ENCODE results near the gene FBXO24. TPM values are rescaled to one million over a fixed set of nuclear protein-coding genes. Genes with fewer than 3 reads are reported as not detected.

The FBXO24 gene
- total RNA-seq, 2 experiments from 2014 or later: 0.16 to 1.7 TPM

DNA sequence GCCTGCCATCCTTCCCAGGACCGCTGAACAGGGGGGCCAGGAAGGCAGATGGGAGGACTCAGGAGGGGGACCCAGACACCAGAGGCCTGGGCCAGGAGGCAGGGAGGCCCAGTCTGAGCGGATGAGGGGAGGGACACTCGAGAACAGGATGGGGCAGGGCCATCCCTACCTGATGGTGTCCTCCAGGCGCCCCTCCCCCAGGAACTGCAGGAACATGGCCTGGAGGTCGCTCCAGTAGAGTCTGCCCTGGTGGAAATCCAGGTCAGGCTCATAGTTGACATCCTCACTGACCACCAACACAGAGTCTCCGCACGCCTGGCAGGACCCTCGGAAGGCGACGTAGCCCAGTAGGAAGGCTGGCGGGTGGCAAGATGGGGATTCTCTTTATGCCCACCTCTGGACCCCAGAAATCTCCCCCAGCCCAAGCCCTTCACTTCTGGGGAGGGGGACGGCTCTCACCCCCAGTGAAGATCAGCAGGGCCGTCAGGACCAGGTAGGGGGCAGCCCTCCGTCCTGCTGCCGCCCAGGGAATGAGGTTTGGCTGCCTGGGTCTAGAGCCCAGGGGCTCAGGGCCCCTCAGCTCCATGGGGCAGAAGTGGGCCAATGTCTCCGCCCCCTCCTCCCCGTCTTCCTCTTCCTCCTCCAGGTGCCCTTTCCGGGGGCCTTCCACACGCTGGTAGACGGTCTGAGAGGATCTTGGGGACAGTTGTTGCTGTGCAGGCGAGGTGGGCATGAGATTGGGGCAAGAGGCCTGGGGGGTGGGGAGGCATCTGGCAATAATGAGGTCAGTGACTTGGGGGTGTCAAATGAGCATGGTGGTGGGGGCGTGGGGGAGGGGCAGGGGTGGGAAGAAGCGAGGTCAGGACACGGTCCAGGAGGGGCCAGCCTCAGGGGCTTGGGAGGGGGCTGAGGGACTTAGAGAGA is 54.7 kb downstream of the FBXO24 start:
- POLR2A ChIA-PET: no interaction called here

DNA sequence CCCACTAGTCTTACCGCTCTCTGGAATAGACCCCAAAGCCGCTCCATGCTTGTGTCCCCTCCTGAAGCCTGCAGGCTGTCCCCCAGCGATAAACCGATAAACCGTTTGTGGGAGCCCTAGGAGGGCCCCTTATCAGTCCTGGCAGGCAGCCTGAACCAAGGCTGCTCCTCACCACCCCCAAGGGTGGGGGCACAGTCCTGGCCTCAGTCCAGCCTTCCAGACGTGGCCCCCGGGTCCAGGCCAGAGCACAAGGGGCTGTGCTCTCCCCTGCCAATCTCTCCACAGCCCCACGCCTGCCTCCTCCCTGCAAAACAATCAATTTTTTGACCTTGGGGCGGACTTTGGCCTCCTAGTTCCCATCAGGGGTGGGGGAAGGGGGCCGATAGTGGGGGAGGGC is 55.3 kb downstream of the FBXO24 start, which contains the start of gene TFR2:
TFR2 (minus strand) TSS at position 90 of the 397 bp plus-strand sequence; CDS start at position 47, 43 bp downstream.
- Histone ChIP-seq H3K4me1 (ENCODE audit: insufficient read depth, low read length, poor library complexity, severe bottlenecking) (peaks cover 13% of the 10 kb centered on the region), H3K36me3 (ENCODE audit: insufficient read depth, low read length) (no peaks in the 10 kb centered on the region), H3K9me2 (ENCODE audit: insufficient read depth, low read length) (no peaks in the 10 kb centered on the region), H3K27ac (ENCODE audit: low read depth, low read length, poor library complexity, severe bottlenecking) (no peak within 1 kb of the TSS), H2AFZ (ENCODE audit: low read length) (no peak within 1 kb of the TSS), H3K9me3 (ENCODE audit: low read length) (no peaks in the 10 kb centered on the region), H3K4me3 (ENCODE audit: low read depth, low read length, poor library complexity, severe bottlenecking) (peak within 1 kb of the TSS; percentile 25), H4K20me1 (ENCODE audit: insufficient read depth, low read length) (no peaks in the 10 kb centered on the region), H3K79me2 (ENCODE audit: insufficient read depth, low read depth, low read length) (no peaks in the 10 kb centered on the region), H3K4me2 (ENCODE audit: low read length) (peak within 1 kb of the TSS; percentile 61)
- intact Hi-C loops (cut with micrococcal nuclease; ENCODE audit: unreplicated experiment): no loop called here
- ChIA-PET POLR2A (no interaction called here), CTCF (ENCODE audit: unreplicated experiment) (interaction anchor here (1.4 kb wide), 1 partner anchor 8 kb away, joined by 8 read pairs; no protein-coding TSS in a partner anchor)
- DNase-seq (ENCODE audit: low spot score): no peak
- no peak for TF ChIP-seq EZH2phosphoT487 (IDR thresholded peaks at IDR 0.05; ENCODE audit: borderline replicate concordance, low read depth, low read length)
- TF ChIP-seq, protein P1, sequence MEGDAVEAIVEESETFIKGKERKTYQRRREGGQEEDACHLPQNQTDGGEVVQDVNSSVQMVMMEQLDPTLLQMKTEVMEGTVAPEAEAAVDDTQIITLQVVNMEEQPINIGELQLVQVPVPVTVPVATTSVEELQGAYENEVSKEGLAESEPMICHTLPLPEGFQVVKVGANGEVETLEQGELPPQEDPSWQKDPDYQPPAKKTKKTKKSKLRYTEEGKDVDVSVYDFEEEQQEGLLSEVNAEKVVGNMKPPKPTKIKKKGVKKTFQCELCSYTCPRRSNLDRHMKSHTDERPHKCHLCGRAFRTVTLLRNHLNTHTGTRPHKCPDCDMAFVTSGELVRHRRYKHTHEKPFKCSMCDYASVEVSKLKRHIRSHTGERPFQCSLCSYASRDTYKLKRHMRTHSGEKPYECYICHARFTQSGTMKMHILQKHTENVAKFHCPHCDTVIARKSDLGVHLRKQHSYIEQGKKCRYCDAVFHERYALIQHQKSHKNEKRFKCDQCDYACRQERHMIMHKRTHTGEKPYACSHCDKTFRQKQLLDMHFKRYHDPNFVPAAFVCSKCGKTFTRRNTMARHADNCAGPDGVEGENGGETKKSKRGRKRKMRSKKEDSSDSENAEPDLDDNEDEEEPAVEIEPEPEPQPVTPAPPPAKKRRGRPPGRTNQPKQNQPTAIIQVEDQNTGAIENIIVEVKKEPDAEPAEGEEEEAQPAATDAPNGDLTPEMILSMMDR (conservative IDR thresholded peaks at IDR 0.05; ENCODE audit: low read length): no peak
- no TSS peak for BruUV-seq (replicated peaks)

More for the DNA sequence above, 54.7 kb downstream of the FBXO24 start:
- intact Hi-C loops (cut with micrococcal nuclease; ENCODE audit: unreplicated experiment): no loop called here
- H3K36me3 ChIP-seq (ENCODE audit: insufficient read depth, low read length): no peaks in the 10 kb centered on the region
- H3K4me1 ChIP-seq (ENCODE audit: insufficient read depth, low read length, poor library complexity, severe bottlenecking): peaks cover 13% of the 10 kb centered on the region
- no peak overlapping the region for H3K4me2 ChIP-seq (ENCODE audit: low read length)
- TF ChIP-seq EZH2phosphoT487 (IDR thresholded peaks at IDR 0.05; ENCODE audit: borderline replicate concordance, low read depth, low read length): no peak
- TF ChIP-seq, protein P1 (conservative IDR thresholded peaks at IDR 0.05; ENCODE audit: low read length): no peak
- no peaks in the 10 kb centered on the region for H3K9me2 ChIP-seq (ENCODE audit: insufficient read depth, low read length)
- no peaks in the 10 kb centered on the region for H4K20me1 ChIP-seq (ENCODE audit: insufficient read depth, low read length)
- CTCF ChIA-PET (ENCODE audit: unreplicated experiment): no interaction called here
- H3K9me3 ChIP-seq (ENCODE audit: low read length): no peaks in the 10 kb centered on the region
- no peak overlapping the region for H3K27ac ChIP-seq (ENCODE audit: low read depth, low read length, poor library complexity, severe bottlenecking)
- no TSS peak for BruUV-seq (replicated peaks)
- no peak for DNase-seq (ENCODE audit: low spot score)
- H3K79me2 ChIP-seq (ENCODE audit: insufficient read depth, low read depth, low read length): no peaks in the 10 kb centered on the region
- no peak overlapping the region for H2AFZ ChIP-seq (ENCODE audit: low read length)
- H3K4me3 ChIP-seq (ENCODE audit: low read depth, low read length, poor library complexity, severe bottlenecking): no peak overlapping the region
